Activated CD8-positive, alpha-beta memory T cell treated with anti-CD3 and anti-CD28 coated beads for 48 hours (primary cell): Measurements from ENCODE around the gene MYBPC1.
A peak's percentile ranks its signal among the peaks of the same experiment; 100 is the strongest.
"Not testable (repeated sequence)": the region's sequence is repeated elsewhere in the genome, so short reads cannot be mapped to it uniquely, and the experiment has no call there.

Experiments
- DNase-seq, 3 experiments: peaks; one replicate each; pipeline ENCODE4 v3.0.0-alpha.2; 2020; ENCODE audit warnings: low read depth in 2 of 3, low spot score in 2 of 3

The MYBPC1 gene

DNA sequence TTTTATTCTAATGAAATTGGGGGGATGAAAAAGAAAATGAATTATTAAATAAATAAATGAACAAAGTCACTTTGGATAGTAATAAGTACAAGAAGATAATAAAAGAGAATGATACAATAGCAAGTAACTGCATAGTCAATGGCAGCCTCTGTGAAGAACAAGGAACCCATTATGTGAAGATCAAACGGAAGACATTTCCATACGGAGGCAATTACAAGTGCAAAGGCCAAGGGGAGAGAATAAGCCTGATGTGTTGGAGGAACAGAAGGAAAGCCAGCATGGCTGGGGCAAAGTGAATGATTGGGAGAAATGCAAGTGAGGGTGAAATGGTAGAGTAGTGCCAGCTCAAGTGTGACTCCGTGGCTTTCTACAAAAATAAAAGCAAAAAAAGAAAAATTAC, 58.7 kb downstream of the MYBPC1 start:
- no peak for DNase-seq

DNA sequence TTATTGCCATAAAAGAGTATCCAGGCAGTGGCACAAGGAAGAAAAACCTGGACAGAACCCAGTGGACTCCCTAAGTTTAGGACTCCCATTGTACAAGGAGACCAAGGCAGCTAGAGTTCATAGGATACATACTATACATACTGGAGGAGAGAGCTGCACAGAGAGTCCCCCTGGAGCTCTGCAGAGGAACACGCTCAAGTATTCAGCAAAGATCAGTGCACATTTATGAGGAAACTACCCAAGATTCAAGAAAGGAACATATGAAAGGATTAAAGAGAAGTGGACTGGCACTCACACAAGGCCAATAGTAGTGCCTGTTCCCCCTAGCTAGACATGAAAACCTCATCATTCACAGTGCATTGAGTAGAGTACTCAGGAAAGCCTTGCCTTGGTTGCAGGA, 59.7 kb downstream of the MYBPC1 start:
- DNase-seq, result no peak

DNA sequence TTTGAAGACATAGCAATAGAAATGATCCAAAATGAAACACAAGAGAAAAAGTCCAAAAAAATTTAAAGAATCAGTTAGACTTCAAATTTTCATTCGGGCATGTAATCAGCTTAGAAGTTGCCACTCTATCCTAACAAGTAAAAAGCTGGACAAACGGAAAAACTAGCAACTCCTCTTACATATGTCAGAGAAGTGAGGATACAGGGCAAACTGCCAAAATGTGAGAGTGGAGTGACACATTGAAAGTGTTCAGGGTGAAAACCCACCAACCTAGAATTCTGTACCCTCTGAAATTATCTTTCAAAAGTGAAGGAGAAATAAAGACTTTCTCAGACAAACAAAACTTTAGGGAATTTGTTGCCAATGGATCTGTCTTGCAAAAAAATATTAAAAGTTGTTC, 60.6 kb downstream of the MYBPC1 start:
- no peak for DNase-seq

DNA sequence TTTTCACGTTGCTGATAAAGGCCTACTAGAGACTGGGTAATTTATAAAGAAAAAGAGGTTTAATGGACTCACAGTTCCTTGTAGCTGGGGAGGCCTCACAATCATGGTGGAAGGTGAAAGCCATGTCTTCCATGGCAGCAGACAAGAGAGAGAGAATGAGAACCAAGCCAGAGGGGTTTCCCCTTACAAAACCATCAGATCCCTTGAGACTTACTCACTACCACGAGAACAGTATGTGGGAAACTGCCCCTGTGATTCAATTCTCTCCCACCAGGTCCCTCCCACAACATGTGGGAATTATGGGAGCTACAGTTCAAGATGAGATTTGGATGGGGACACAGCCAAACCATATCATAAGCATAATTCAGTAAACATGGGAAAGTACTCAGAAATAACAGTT, 65.9 kb downstream of the MYBPC1 start:
- not testable (repeated sequence) for DNase-seq

DNA sequence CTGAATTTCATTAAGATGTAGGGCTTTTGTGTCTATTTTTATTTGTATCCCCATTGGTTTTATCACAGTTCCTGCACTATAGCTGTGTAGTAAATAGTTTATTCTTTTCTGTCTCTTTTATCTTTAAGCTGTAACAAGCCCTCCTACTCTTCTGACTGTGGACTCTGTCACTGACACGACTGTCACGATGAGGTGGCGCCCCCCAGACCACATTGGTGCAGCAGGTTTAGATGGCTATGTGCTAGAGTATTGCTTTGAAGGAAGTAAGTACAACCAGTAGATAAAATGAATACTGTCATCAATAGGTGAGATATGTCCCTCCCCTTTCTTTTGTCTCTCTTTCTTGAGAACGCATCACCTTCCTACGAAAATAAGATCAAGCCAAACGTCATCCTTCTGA, 68.5 kb downstream of the MYBPC1 start:
- DNase-seq, result no peak

DNA sequence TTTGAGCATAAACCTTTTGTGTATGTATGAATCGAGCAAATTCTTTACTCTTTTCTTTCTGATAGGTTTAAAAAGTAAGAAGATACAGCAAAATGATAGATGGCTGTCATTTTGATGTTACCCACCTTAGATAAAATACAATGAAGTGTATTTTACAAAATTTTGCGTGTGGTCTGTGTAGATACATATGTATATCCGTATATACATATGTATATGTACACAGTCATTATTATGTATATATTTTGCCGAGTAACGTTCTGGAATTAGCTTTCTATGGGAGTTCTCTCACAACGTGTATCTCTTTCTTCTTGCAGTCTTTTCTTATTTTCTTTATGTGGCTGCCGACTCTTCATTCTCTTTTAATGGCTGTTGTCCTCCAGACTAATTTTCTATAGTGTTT, 70.2 kb downstream of the MYBPC1 start:
- no peak for DNase-seq

DNA sequence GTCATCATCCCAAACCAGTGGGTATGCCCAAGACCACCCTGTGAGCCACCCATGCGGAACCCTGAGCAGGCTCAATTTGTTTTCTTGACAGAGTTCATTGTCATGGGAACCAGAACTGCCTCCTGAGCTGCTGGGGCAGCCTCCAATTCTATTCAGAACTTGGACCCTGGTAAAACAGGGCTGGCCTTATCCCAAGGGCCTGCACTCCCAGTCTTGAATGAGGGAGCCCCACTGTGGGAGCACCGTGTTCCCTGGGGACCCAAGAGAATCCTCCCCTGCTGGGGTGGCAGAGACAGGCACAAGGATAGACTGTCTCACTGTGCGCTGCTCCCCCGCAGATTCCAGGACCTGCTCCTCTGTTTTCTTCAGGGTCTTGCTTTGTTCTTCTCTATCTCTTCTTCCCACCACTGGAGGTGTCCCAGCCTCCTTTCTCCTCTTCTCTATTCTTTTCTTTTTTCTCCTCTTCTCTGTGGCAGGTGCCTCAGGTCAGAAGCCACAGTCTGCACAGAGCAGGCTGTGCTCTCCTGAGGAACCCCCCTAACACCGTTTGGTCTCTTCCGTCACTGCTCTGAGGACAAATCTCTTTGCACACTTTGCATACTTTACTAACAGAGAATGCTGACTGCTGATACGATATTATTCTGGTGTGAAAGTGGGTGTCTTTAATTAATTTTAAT, 71.4 kb downstream of the MYBPC1 start:
- DNase-seq, result no peak

DNA sequence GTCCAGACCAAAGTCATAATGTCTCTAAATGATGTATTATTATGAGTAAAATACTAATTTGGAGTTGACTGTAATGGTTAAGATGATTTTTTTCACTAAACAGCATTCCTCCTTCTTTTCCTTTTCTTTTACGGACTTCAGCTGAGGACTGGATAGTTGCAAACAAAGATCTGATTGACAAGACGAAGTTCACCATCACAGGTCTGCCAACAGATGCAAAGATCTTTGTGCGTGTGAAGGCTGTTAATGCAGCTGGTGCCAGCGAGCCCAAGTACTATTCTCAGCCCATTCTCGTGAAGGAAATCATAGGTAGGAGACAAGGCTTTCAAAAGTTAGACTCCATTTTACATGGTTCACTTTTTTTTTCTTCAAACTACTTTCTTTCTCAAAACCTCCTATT, 72.8 kb downstream of the MYBPC1 start:
- DNase-seq, result no peak

DNA sequence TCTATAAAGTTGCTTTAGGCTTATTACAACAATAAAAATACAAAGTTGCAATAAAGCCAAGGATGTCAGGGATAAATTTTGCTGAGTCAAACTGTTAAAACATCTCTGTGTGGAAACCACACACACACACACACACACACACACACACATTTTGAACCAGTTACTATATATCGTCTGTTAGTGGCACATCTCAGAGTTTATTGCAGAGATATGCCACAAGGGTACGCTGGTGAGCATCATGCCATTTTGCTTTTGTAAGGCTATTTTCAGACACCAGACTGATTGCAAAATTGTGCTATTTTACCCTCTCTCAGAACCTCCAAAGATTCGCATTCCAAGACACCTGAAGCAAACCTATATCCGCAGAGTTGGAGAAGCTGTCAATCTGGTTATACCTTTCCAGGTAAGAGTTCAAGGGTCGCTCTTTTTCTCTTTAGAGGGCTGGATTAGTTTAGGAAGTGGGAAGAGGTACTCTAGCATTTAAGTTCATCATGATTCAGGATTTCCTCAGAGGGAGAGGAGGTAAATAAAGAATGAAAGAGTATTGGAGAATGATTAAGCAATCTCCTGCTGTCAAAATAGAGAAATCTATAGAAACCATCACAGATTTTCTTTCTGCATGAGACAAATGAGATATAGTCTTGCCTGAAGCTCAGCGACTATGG, 75.4 kb downstream of the MYBPC1 start:
- DNase-seq, result no peak

DNA sequence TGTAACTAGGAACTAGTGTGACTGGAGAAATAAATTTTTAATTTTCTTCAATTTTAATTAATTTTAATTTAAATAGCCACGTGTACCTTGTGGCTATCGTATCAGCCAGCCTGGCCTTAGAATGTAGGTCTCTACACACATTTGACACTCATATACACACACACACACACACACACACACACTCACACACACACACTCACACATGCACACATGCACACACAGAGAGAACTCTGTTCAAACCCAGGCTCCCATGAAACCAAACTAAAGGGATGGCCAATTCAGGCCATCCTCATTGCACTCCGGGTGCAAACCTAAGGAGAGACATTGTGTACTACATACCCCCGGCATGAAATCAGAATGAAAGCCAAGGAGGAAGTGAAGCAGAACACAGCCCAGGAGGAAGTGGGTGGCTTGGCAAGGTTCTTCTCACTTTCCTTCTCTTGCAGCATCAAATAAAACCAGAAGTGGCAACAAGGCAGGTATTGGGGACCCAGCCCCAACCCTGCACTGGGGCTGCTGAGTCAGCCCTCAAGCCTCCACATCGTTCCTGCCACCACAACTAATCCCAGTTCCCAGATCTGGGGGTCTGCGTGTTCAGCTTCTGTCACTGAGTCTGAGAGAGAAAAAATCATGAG, 76.5 kb downstream of the MYBPC1 start:
- peak in 1 of 3 experiments; percentile 0 for DNase-seq

DNA sequence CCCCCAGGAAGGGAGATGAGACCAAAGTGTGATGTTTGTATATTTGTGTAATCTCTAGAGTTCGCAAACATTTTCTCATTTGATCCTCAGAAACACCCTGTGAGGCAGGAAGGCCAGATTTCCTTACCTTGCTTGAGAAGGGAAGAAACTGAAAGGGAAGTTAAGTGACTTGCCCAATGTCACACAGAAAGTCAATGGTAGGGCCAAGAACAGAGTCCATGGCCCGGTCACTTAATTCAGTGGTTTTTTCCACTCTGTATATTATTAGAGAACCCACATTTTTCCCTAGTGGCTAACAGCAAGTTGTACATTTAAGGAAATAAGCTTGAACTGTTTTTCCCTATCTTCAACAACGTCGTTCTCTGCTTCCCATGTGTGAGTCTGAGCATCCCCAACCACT, 77.1 kb downstream of the MYBPC1 start:
- no peak for DNase-seq

DNA sequence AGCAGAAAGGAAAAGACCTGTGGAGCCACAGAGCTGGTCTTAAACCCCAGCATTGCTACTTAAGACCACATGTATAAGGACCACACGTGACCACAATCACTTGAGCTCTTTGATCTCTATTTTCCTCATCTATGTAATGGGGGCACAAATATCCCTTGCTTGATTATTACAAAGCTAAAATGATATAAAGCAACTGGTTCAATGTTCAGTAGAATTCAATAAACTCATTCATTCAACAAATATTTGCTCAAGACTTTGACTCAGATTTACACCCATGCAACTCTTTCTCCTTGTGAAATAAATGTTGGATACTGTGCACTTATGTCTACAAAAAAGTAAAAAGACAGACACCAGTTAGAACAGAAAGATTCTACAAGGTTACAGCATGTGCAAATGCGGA, 80.8 kb downstream of the MYBPC1 start:
- DNase-seq, result no peak

DNA sequence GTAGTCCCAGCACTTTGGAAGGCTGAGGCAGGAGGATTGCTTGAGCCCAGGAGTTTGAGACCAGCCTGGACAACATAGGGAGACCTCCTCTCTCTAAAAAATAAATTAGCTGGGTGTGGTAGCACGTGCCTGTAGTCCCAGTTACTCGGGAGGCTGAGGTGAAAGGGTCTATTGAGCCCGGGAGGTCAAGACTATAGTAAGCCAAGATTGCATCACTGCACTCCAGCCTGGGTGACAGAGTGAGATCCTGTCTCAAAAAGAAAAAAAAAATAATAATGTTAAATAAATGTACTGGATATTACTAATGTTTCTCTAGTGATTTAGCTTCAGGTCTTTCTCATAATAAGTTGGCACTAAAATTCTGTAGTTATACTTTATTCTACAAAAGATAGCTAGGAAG, 81.7 kb downstream of the MYBPC1 start:
- DNase-seq, result not testable (repeated sequence)

DNA sequence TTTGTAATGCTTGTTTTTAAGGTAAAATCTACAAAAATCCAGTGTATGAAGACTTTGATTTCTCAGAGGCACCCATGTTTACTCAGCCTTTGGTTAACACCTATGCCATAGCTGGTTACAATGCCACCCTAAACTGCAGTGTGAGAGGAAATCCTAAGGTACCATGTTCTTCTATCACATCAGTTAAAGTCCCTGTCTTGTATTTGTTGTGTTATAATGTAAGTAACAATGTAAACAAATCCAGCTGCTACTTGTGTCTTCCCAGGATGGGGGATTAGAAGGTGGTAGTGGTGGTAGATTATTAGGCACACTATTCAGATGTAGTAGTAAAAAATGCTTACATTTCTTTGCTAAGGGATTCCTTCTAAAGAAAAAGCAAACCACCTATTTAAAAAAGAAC, 83.3 kb downstream of the MYBPC1 start:
- DNase-seq, result no peak

DNA sequence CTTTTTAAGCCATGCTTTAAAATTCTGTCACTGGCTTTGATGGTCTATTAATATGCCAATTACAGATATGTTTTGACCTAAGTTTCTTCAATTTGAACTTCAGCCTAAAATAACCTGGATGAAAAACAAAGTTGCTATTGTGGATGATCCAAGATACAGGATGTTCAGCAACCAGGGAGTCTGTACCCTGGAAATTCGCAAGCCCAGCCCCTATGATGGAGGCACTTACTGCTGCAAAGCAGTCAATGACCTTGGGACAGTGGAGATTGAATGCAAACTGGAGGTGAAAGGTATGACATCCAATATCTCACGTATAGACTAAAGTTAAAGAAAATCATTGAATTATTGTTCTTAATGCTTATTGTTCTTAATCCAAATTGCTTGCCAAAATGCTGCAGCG, 85.5 kb downstream of the MYBPC1 start:
- no peak for DNase-seq

DNA sequence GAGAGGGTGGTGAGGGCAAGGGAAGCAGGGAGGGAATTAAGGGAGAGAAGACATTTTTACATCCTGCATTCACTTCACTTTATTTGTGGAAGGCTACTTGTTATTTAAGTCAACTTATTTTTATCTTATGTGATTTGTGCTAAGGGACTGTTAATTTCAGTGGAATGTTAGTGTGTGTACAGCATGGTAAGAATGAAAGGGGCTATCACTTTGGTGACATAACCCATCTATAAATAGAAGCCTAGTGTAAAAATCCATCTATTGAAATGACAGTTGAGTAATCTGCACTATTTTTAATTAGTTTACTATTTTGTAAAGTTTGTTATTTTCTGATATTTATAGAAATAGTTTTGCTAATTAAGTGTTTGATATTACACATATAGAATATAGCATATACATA, 85.9 kb downstream of the MYBPC1 start:
- DNase-seq, result no peak

DNA sequence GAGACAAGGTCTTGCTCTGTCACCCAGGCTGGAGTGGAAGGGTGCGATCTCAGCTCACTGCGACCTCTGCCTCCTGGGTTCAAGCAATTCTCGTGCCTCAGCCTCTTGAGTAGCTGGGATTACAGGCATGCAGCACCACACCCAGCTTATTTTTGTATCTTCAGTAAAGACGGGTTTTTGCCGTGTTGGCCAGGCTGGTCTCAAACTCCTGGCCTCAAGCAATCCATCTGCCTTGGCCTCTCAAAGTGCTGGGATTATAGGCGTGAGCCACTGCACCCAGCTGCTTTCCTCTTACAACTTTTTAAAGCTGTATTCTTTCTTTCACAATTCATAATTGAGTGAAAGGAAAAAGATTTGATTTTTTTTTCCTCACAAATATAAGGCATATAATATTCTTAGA, 86.9 kb downstream of the MYBPC1 start:
- DNase-seq, result not testable (repeated sequence)

DNA sequence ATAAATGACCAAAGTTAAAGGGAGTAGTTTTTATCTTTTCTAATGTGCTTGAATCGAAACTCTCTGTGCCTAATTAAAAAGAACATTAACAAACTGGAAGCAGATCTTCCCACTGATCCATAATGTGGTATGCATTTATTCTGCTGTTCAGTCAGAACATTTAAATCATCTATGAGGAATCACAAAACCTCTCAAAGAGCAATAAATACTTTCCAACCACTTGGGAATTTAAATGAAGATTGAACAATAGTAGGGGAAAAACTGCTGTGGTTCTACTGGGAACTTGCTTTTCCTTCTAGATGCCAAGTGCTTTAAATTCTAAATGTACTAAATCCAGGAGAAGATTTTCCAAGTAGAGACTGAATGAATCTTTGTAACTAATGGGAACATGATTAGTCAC, 90.3 kb downstream of the MYBPC1 start:
- no peak for DNase-seq

DNA sequence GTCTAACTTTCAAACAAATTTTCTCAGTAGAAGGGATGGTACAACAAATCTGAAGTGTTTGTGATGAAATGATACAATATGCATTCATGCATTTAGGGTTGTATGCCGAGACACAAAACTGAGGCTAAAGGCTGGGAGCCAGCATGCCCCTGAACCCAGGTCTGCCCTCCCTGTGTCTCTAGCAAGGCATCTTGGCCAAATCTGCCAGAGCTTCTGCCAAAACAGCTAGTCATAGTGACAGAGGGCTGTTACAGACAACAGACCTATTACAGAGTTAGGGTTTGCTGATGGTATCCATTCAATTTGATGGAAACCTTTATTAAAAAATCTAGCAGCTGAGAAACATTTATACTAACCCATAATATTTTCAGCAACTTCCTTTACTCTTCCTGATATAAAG, 91.4 kb downstream of the MYBPC1 start:
- DNase-seq, result no peak

DNA sequence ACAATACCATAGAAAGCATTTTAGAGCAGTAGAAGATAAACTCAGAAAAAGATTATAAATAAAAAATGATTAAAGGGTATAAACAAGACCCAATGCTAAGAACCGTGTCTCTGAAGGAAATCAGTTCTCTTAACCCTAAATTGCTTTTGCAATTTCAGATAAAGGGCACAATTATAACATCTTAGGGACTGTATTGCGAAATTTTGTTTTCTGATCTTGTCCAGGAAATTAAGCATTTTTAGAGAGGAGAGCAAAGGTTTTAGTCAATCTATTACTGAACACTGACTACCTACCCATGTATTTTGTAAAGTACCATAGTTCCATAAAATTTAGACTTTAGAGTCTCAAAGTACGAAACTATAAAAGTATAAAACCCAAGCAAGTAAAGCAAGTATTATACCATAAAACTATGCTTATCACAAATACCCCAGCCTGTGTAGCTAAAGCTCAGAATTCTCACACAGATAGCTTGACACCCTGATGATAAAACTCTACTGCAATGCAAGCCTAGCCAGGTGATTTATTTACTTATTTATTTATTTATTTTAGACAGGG, 95.8 kb downstream of the MYBPC1 start:
- no peak for DNase-seq

DNA sequence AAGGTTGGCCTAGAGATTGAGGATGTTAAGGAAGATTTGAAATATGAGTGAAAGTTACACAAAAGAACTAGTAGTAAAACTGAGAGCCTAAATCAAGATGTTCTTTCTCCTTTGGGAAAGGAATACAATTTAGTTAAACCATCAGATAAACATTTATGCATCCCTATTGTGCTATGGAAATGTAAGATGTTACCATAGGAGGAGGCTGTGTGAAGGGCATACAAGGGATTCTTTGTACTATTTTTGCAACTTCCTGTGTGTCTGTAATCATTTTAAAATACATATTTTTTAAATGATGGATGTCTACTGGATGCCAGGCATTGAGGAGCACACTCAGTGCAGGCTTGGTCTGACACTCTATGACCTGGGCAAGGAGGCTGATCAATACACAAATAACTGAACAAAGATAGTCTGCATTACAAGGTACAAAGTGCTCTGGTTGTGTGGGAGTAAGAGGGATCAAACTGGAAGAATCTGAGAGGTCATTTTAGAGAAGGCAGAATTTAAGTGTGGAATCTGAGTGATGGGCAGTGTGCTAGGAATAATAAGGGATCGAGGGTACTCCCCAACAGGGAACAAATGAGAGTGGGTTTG, 96.8 kb downstream of the MYBPC1 start:
- no peak for DNase-seq

DNA sequence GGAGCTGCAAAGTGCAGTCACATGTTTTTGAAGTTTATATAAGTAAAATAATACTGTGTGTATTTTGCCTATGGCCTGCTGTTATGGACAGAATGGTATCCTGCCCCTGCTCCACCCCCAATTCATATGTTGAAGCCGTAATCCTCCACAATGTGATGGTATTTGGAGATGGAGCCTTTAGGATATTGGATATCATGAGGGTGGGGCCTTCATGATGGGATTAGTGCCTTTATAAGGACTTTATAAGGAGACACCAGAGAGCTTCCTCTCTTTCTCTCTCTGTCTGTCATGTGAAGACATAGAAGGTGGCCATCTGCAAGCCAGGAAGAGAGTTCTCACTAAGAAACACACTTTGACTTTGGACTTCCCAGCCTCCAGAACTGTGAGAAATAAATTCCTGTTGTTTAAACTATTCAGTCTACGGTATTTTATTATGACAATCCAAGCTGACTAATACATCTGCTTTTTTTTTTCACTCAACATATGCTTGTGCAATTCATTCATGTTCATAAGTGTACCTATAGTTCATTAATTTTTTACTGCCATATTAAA, 99.6 kb downstream of the MYBPC1 start:
- no peak for DNase-seq
